PC-3 (cell line): Measurements from ENCODE around the gene CACNA1D. TPM values are rescaled to one million over a fixed set of nuclear protein-coding genes. Genes with fewer than 3 reads are reported as not detected.

Source experiments
- ATAC-seq: fragments of 200-7000 bp; cut with Tn5 transposase; 2 replicates; pipeline ENCODE4 v1.9.1; 2020; ENCODE audit warnings: mild to moderate bottlenecking, moderate library complexity
- BruUV-seq: library from RNA; stranded (reverse); fragments of 400-500 nt; replicated peaks from 2 replicates; lab custom pipeline; 2021; lab: Mats Ljungman, UMichigan
- CTCF ChIA-PET: fragments of 300-600 bp; sonication (Branson Sonifier 250); formaldehyde crosslinking; loops from one replicate; lab custom pipeline; 2022; ENCODE audit warnings: antibody characterized with exemption; lab: Charles Lee
- POLR2A ChIA-PET: fragments of 300-600 bp; sonication (Branson Sonifier 250); formaldehyde crosslinking; loops from one replicate; lab custom pipeline; 2022; ENCODE audit warnings: antibody characterized with exemption; ENCODE audit not compliant: unreplicated experiment; lab: Charles Lee
- DNase-seq: peaks from one replicate; pipeline ENCODE4 v3.0.0-alpha.2; 2015
- H2AFZ ChIP-seq: fragments of 300-600 bp; sonication (generic); 2 replicates; pipeline ENCODE4 v1.6.0; 2016; ENCODE audit warnings: antibody characterized with exemption, low read length
- H3F3A ChIP-seq: fragments of 300-600 bp; sonication (generic); one replicate; pipeline ENCODE4 v1.6.0; 2017; ENCODE audit warnings: antibody characterized with exemption, low read length, control low read depth, mild to moderate bottlenecking; ENCODE audit not compliant: unreplicated experiment
- H3K27ac ChIP-seq: fragments of 300-600 bp; sonication (generic); 2 replicates; pipeline ENCODE4 v1.5.1; 2016; ENCODE audit warnings: mild to moderate bottlenecking, low read length
- H3K27me3 ChIP-seq: fragments of 300-600 bp; sonication (generic); 2 replicates; pipeline ENCODE4 v1.6.1; 2016; ENCODE audit warnings: low read length, mixed read lengths
- H3K36me3 ChIP-seq: fragments of 300-600 bp; sonication (generic); 2 replicates; pipeline ENCODE4 v1.6.1; 2016; ENCODE audit warnings: low read depth, mixed run types, low read length, mixed read lengths
- H3K4me1 ChIP-seq: fragments of 300-600 bp; sonication (generic); 2 replicates; pipeline ENCODE4 v1.5.1; 2016; ENCODE audit warnings: low read length; ENCODE audit not compliant: insufficient read depth
- H3K4me2 ChIP-seq: fragments of 300-600 bp; sonication (generic); 2 replicates; pipeline ENCODE4 v1.6.0; 2016; ENCODE audit warnings: low read length
- H3K4me3 ChIP-seq: fragments of 300-600 bp; sonication (generic); 2 replicates; pipeline ENCODE4 v1.5.1; 2016; ENCODE audit warnings: mild to moderate bottlenecking, low read length, mixed read lengths
- H3K79me2 ChIP-seq: fragments of 300-600 bp; sonication (generic); 2 replicates; pipeline ENCODE4 v1.6.1; 2017; ENCODE audit warnings: low read length, mixed read lengths
- H3K9ac ChIP-seq: fragments of 300-600 bp; sonication (generic); 2 replicates; pipeline ENCODE4 v1.6.0; 2016; ENCODE audit warnings: mild to moderate bottlenecking, low read length
- H3K9me2 ChIP-seq: fragments of 300-600 bp; sonication (generic); replicated peaks from 2 replicates; pipeline ENCODE4 v1.6.1; 2016; ENCODE audit warnings: mixed run types, low read length, mixed read lengths
- H3K9me3 ChIP-seq: fragments of 300-600 bp; sonication (generic); 2 replicates; pipeline ENCODE4 v1.6.1; 2016; ENCODE audit warnings: low read length, mixed read lengths
- H4K20me1 ChIP-seq: fragments of 300-600 bp; sonication (generic); 2 replicates; pipeline ENCODE4 v1.6.1; 2016; ENCODE audit warnings: low read length, mixed read lengths
- CTCF ChIP-seq: fragments of 300-600 bp; sonication (generic); conservative IDR thresholded peaks from 2 replicates; pipeline ENCODE4 v1.5.1; 2017; ENCODE audit warnings: antibody characterized with exemption, low read depth, mild to moderate bottlenecking, low read length
- EZH2 ChIP-seq: fragments of 300-600 bp; sonication (generic); IDR thresholded peaks from one replicate; pipeline ENCODE4 v1.6.1; 2017; ENCODE audit warnings: antibody characterized with exemption, mild to moderate bottlenecking, low read length; ENCODE audit not compliant: unreplicated experiment
- EZH2phosphoT487 ChIP-seq: fragments of 300-600 bp; sonication (generic); IDR thresholded peaks from 2 replicates; pipeline ENCODE4 v1.6.1; 2018; ENCODE audit warnings: mild to moderate bottlenecking, antibody characterized with exemption, low read length, borderline replicate concordance
- intact Hi-C: fragments of 100-400 bp; cut with micrococcal nuclease; formaldehyde crosslinking; loops from 2 replicates; pipeline ENCODE4 v1.9.0; 2023
- total RNA-seq: library from RNA; depleted of rRNA; stranded (reverse); fragments of >200 nt; gene quantifications from 2 replicates; pipeline ENCODE4 v1.2.3, GENCODE V29; 2014

The CACNA1D gene
- total RNA-seq, 1 experiment from 2014 or later, result not detected

GRCh38 chr3:53588122-53588521, 93.7 kb downstream of the CACNA1D start:
- H3F3A ChIP-seq, result no peaks in the 10 kb centered on the region
- DNase-seq (peak; percentile 69), ATAC-seq (peak; percentile 70)
- H3K9me2 ChIP-seq, result no peaks in the 10 kb centered on the region
- H3K9ac ChIP-seq, result no peak overlapping the region
- H3K27ac ChIP-seq, result no peak overlapping the region
- ChIA-PET CTCF (no interaction called here), POLR2A (no interaction called here)
- H4K20me1 ChIP-seq, result no peaks in the 10 kb centered on the region
- intact Hi-C loops, result no loop called here
- H3K79me2 ChIP-seq, result no peaks in the 10 kb centered on the region
- H3K4me2 ChIP-seq, result no peak overlapping the region
- no TSS peak for BruUV-seq
- TF ChIP-seq CTCF (no peak), EZH2 (no peak), EZH2phosphoT487 (no peak)
- no peak overlapping the region for H3K4me3 ChIP-seq
- no peaks in the 10 kb centered on the region for H3K36me3 ChIP-seq
- H3K9me3 ChIP-seq, result no peaks in the 10 kb centered on the region
- H3K27me3 ChIP-seq, result peaks cover 58% of the 10 kb centered on the region
- no peak overlapping the region for H2AFZ ChIP-seq
- peaks cover 8% of the 10 kb centered on the region; the same call in 1 of the 2 replicates for H3K4me1 ChIP-seq

GRCh38 chr3:53589201-53589600, 94.8 kb downstream of the CACNA1D start:
- Histone ChIP-seq H3K27ac (no peak overlapping the region), H3K4me2 (no peak overlapping the region), H3K9me2 (no peaks in the 10 kb centered on the region), H3K36me3 (no peaks in the 10 kb centered on the region), H3K4me3 (no peak overlapping the region), H3K79me2 (no peaks in the 10 kb centered on the region), H3K27me3 (peaks cover 63% of the 10 kb centered on the region), H3K9ac (no peak overlapping the region), H2AFZ (no peak overlapping the region), H3F3A (no peaks in the 10 kb centered on the region), H3K4me1 (peaks cover 8% of the 10 kb centered on the region; the same call in 1 of the 2 replicates), H4K20me1 (no peaks in the 10 kb centered on the region), H3K9me3 (no peaks in the 10 kb centered on the region)
- DNase-seq, result no peak
- no TSS peak for BruUV-seq
- no peak for ATAC-seq
- ChIA-PET POLR2A (no interaction called here), CTCF (no interaction called here)
- no peak for TF ChIP-seq CTCF
- no peak for TF ChIP-seq EZH2
- TF ChIP-seq EZH2phosphoT487, result no peak
- intact Hi-C loops, result no loop called here

- CTCF ChIA-PET, result no interaction called here
Measured at GRCh38 chr3:53589806-53590205, 95.4 kb downstream of the CACNA1D start.

More at GRCh38 chr3:53589806-53590205, 95.4 kb downstream of the CACNA1D start:
- intact Hi-C loops, result no loop called here
- no peak overlapping the region for H3K4me3 ChIP-seq
- no peaks in the 10 kb centered on the region for H3K9me2 ChIP-seq
- H3K9ac ChIP-seq, result no peak overlapping the region
- ATAC-seq (no peak), DNase-seq (no peak)
- H2AFZ ChIP-seq, result no peak overlapping the region
- H3K4me2 ChIP-seq, result no peak overlapping the region
- no peak overlapping the region for H3K27ac ChIP-seq
- TF ChIP-seq CTCF (no peak), EZH2 (no peak), EZH2phosphoT487 (no peak)
- POLR2A ChIA-PET, result no interaction called here
- peaks cover 8% of the 10 kb centered on the region; the same call in 1 of the 2 replicates for H3K4me1 ChIP-seq
- no peaks in the 10 kb centered on the region for H3F3A ChIP-seq
- no peaks in the 10 kb centered on the region for H3K9me3 ChIP-seq
- H3K79me2 ChIP-seq, result no peaks in the 10 kb centered on the region
- peaks cover 65% of the 10 kb centered on the region for H3K27me3 ChIP-seq
- no TSS peak for BruUV-seq
- no peaks in the 10 kb centered on the region for H4K20me1 ChIP-seq
- H3K36me3 ChIP-seq, result no peaks in the 10 kb centered on the region
